HepG2 (cell line): ENCODE data around the gene DOCK1.

Source experiments
- BCL3 ChIP-seq: sonication (generic); formaldehyde crosslinking; IDR thresholded peaks from 2 replicates; pipeline ENCODE4 v1.5.1; 2020; ENCODE audit warnings: mild to moderate bottlenecking, missing genetic modification reagents, moderate library complexity
- CTCF ChIP-seq: sonication (generic); formaldehyde crosslinking; IDR thresholded peaks from 2 replicates; pipeline ENCODE4 v1.5.0; 2020; ENCODE audit warnings: mild to moderate bottlenecking, missing genetic modification reagents, moderate library complexity
- ELF4 ChIP-seq: sonication (generic); formaldehyde crosslinking; IDR thresholded peaks from 2 replicates; pipeline ENCODE4 v1.5.0; 2020; ENCODE audit warnings: missing genetic modification reagents, mild to moderate bottlenecking, moderate library complexity, borderline replicate concordance
- EZH2 ChIP-seq: conservative IDR thresholded peaks from 2 replicates; pipeline ENCODE4 v1.6.1; 2012; ENCODE audit warnings: mild to moderate bottlenecking, low read depth, low read length, moderate library complexity
- FOXP1 ChIP-seq, 2 experiments: fragments of 450-650 bp in 1 of 2; IDR thresholded peaks; 2 replicates each; pipeline ENCODE4 v1.6.1; 2017 to 2018; ENCODE audit warnings: antibody characterized with exemption in 1 of 2
- HOXA9 ChIP-seq: sonication (generic); formaldehyde crosslinking; IDR thresholded peaks from 2 replicates; pipeline ENCODE4 v1.8.1; 2022; ENCODE audit warnings: missing genetic modification reagents, mild to moderate bottlenecking, moderate library complexity, borderline replicate concordance
- NFYB ChIP-seq: sonication (generic); formaldehyde crosslinking; IDR thresholded peaks from 2 replicates; pipeline ENCODE4 v1.4.0; 2020; ENCODE audit warnings: missing genetic modification reagents
- ZNF569 ChIP-seq: sonication (generic); formaldehyde crosslinking; IDR thresholded peaks from 2 replicates; pipeline ENCODE4 v1.5.0; 2020; ENCODE audit warnings: mild to moderate bottlenecking, missing genetic modification reagents, moderate library complexity, borderline replicate concordance
- ZNF788 ChIP-seq: sonication (generic); formaldehyde crosslinking; IDR thresholded peaks from 2 replicates; pipeline ENCODE4 v1.5.0; 2020; ENCODE audit warnings: mild to moderate bottlenecking, missing genetic modification reagents, borderline replicate concordance

- TF ChIP-seq HOXA9 (CRISPR knock-in tag): no peak
- TF ChIP-seq EZH2: no peak
- TF ChIP-seq BCL3 (CRISPR knock-in tag): no peak
- no peak for TF ChIP-seq ZNF569 (CRISPR knock-in tag)
- no peak for TF ChIP-seq FOXP1 (IDR thresholded peaks at IDR 0.05)
- no peak for TF ChIP-seq FOXP1 (CRISPR knock-in tag; IDR thresholded peaks at IDR 0.05)
- no peak for TF ChIP-seq ELF4 (CRISPR knock-in tag)
- TF ChIP-seq ZNF788: no peak
- TF ChIP-seq CTCF (CRISPR knock-in tag): no peak
- TF ChIP-seq NFYB (CRISPR knock-in tag): no peak
Observed at GRCh38 chr10:127020260-127020659, 115.0 kb downstream of the DOCK1 start.
